Mononuclear cell (primary cell): Measurements from ENCODE around the gene GATA5. TPM values are rescaled to one million over a fixed set of nuclear protein-coding genes. Genes with fewer than 3 reads are reported as not detected.

Source experiments
- H3K27me3 ChIP-seq: 2 replicates; pipeline ENCODE4 v1.6.0; 2011; ENCODE audit warnings: low read length, control low read depth; ENCODE audit not compliant: insufficient read depth
- H3K4me1 ChIP-seq: 2 replicates; pipeline ENCODE4 v1.5.1; 2011; ENCODE audit warnings: mild to moderate bottlenecking, low read length, control low read depth; ENCODE audit not compliant: insufficient read depth
- H3K4me3 ChIP-seq: 2 replicates; pipeline ENCODE4 v1.5.1; 2011; ENCODE audit warnings: mild to moderate bottlenecking, low read length, moderate library complexity
- H3K9me3 ChIP-seq: 2 replicates; pipeline ENCODE4 v1.5.1; 2011; ENCODE audit warnings: low read depth, mild to moderate bottlenecking, control low read depth, low read length
- total RNA-seq: library from RNA; depleted of rRNA; stranded (reverse); fragments of >200 nt; gene quantifications from one replicate; pipeline ENCODE4 v1.2.3, GENCODE V29; 2012

GATA5 gene
- total RNA-seq, 1 donor, result not detected

- H3K4me1 ChIP-seq, result no peaks in the 10 kb centered on the region
- H3K27me3 ChIP-seq, result no peaks in the 10 kb centered on the region
- H3K4me3 ChIP-seq, result no peak overlapping the region
- no peaks in the 10 kb centered on the region for H3K9me3 ChIP-seq
These were observed 56.9 kb downstream of the GATA5 start for GRCh38 chr20:62418709-62419487.

GRCh38 chr20:62417981-62418708 lies 57.6 kb downstream of the GATA5 start:
- H3K4me3 ChIP-seq, result no peak overlapping the region
- no peaks in the 10 kb centered on the region for H3K4me1 ChIP-seq
- no peaks in the 10 kb centered on the region for H3K9me3 ChIP-seq
- H3K27me3 ChIP-seq, result no peaks in the 10 kb centered on the region

- H3K4me1 ChIP-seq, result no peaks in the 10 kb centered on the region
- H3K9me3 ChIP-seq, result no peaks in the 10 kb centered on the region
- H3K27me3 ChIP-seq, result no peaks in the 10 kb centered on the region
These were observed 58.9 kb downstream of the GATA5 start for GRCh38 chr20:62416651-62417637.

GRCh38 chr20:62415354-62416111 lies 60.3 kb downstream of the GATA5 start:
- Histone ChIP-seq H3K9me3 (no peaks in the 10 kb centered on the region), H3K27me3 (no peaks in the 10 kb centered on the region), H3K4me3 (no peak overlapping the region), H3K4me1 (no peaks in the 10 kb centered on the region)

More at GRCh38 chr20:62416651-62417637, 58.9 kb downstream of the GATA5 start:
- no peak overlapping the region for H3K4me3 ChIP-seq

GRCh38 chr20:62413896-62414481 lies 61.8 kb downstream of the GATA5 start:
- peaks cover 9% of the 10 kb centered on the region for H3K4me1 ChIP-seq
- H3K9me3 ChIP-seq, result no peaks in the 10 kb centered on the region
- no peak overlapping the region for H3K4me3 ChIP-seq
- no peaks in the 10 kb centered on the region for H3K27me3 ChIP-seq

Other genes with a start within 250 kb of the GATA5 start
- 36.0 TPM for gene OSBPL2, start 237.5 kb downstream of the GATA5 start, total RNA-seq
- 30.2 TPM for gene ADRM1, start 173.0 kb downstream of the GATA5 start, total RNA-seq
- gene LAMA5, start 108.7 kb downstream of the GATA5 start, total RNA-seq, result 1.2 TPM
- 1,065 TPM for gene RPS21, start 88.9 kb downstream of the GATA5 start, total RNA-seq
- 1.9 TPM for gene CABLES2, start 68.7 kb downstream of the GATA5 start, total RNA-seq
- not detected for gene RBBP8NL, start 48.5 kb downstream of the GATA5 start, total RNA-seq
- 0.73 TPM for gene SLCO4A1, start 166.5 kb upstream of the GATA5 start, total RNA-seq
- 0.73 TPM for gene NTSR1, start 232.8 kb upstream of the GATA5 start, total RNA-seq